ENCODE data around the gene FRY.

The FRY gene

DNA sequence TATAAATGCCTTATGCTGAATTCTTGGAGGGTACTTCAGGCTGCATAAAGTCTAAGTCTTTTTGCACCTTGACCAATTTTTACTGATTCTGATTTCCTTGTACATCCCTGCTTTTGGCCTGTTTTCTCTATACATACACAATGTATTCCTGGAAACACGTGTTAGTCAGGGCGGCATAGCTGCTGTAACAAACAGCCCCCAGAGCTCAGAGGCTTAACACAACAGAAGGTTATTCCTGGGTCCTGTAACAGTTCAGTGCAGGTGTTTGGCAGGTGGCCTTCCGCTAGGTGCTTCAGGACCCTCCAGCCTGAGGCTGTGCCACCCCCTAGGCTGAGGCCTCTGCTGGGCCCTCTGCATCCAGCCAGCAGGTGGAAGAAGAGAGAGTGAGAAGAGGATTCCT is 200.7 kb downstream of the FRY start:
- no peak for DNase-seq

DNA sequence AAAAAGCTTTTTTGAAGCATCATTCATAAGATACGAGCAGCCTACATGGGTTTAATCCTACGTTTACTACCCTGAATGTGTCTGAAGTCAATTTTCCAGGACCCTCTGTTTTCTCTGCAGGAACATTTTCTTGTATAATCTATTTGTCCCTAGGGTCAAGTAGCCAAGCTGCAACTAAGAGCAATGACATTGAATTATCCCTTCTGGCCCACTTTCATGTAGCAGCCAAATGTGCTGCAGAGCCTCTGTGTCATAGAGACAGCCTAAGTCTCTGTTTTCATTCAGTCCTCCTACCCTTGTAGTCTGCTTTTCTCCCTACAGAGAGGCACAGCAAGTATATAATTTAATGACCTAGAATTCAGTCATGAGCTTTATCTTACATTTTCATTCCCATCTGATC is 201.5 kb downstream of the FRY start:
- DNase-seq: no peak

GRCh38 chr13:32234914-32235313 is 203.3 kb downstream of the FRY start:
- DNase-seq: no peak

GRCh38 chr13:32237681-32238080 is 206.1 kb downstream of the FRY start:
- DNase-seq: no peak

DNA sequence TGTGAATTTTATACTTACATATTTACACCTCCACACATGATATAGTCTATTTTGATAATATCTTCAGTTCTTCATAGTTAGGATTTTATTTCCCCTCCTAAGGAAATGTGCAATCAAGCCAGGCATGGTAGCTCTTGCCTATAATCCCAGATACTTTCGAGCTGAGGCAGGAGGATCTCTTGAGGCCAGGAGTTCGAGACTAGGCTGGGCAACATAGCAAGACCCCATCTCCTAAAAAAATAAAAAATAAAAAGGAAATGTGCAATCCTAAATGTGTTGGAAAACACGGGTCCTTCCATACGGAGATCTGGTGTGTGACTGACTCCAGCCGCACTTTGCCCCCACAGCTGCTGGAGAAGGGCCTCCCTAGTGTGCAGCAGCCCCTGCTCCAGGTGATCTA is 212.1 kb downstream of the FRY start:
- DNase-seq: no peak

GRCh38 chr13:32245555-32245954 is 214.0 kb downstream of the FRY start:
- DNase-seq: no peak

- DNase-seq: no peak
These were observed 214.9 kb downstream of the FRY start for GRCh38 chr13:32246468-32246867.

DNA sequence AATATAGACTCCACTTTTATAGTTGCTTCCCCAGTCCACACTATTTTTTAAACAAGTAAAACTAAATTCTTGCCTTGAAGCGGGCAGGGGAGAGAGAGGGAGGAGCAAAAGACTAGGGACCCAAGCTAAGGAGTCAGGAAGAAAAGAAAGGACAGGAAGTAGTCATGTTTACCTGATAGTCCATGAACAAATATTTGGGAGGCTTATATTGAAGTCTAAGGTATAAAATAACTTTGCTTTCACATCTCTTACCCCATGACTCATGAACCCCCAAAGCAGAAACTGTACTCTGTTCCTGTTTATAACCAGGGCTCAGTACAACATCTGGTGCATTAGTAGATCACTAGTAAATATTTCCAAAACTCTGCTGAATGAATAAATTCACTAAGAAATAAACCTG is 216.3 kb downstream of the FRY start:
- no peak for DNase-seq

DNA sequence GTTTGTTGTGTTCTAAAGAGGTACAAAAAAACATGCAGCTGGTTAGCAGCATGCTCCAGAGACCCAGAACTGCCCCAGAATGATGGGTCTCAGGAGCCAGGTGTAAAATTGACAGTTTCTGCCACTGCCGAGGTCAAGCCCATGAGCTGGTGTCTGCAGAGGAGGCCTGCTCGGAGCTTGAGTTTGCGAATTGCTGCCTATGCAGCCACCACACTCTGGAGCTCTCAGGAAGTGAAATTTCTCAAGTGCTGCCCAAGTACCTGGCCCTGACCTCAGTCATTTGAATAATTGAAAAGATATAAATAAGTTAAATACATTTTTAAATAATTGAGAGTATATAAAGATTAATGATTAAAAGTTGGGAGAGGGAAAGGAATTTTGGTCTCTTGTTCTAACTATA is 217.2 kb downstream of the FRY start:
- DNase-seq: no peak

DNA sequence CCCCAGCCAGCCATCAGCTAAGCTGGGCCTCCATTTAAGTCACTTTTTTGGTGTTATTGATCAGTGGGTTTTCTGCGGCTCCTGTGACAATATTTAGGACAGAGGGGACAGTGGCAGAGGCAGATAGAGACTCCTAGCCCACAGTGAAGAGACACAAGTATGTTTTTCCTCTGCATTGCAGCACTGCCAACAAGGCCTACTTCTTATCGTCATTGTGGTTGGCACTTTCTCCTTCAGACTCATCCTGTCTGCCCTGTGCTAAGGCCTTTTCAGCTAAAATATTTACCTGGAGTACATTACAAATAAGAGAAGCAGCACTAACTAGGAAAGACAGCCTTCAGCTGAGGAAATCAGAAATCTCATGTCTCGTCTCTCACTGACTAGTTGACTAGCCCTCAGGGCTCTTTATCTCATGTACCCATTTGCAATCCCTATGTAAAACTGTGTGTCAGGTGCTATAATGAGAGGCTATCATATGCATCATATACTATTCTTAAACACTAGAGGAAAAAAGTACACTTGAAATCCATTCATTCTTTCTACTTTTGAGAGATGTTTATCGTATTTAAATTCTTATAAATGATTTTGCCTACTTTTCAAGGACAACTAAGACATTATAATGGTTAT is 221.4 kb downstream of the FRY start:
- no peak for DNase-seq

GRCh38 chr13:32253911-32254399 is 222.4 kb downstream of the FRY start:
- DNase-seq: no peak

DNA sequence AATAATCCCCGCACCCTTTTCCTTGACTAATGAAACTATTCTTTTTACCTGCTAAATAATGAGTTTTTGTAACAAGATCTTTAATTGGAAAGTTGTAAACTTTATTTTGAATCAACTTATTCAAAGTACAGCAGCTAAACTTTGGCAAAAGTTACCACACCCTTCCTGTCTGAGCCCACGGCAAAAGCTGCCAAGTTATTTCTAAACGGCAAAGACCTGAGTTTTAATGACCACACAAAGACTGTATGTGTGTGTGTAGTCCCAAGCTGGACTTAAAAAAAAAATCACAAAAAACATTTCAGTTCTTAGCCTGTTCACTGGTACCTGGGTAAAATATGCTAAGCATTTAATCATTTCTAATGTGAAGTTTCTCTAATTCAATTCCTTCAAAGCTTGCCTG is 222.8 kb downstream of the FRY start:
- DNase-seq: no peak

- DNase-seq: no peak
These were observed 223.5 kb downstream of the FRY start for GRCh38 chr13:32254916-32255723.

DNA sequence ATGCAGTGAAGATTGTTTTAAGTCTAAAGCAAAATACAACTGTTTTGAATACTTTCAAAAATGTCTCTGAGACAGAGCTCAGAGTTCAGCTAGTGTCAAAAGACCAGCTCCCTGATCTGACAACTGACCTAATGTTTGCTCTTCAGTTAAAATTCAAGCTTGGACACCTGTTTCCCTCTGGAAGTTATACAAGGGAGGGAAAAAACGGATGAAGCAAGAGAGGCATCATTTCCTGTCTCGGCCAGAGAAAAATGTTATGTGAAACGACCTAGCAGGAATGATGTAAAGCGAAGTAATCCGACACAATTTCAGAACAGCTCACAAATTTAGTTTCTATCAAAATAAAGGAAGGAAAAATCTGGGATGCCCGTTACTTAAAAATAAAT is 224.1 kb downstream of the FRY start:
- no peak for DNase-seq

- no peak for DNase-seq
These were observed 224.7 kb downstream of the FRY start for GRCh38 chr13:32256243-32256642.

DNA sequence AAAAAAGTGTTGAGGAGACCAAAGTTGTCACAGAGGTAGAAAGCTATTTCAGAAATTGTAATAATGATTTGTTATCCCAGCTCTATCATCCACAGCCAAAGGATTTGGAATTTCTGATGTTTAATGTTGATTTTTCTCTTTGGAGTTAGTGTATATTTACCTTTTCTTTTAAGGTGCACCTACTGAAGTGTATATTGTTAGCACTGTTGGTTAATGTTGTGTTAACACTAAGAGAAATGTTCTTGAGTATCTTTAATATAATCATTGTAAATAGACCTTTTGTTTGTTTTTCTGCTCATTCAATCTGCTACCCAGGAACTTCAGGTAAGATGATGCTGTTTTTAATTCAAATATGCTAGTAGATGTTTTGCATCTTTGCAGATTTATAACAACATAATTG is 226.1 kb downstream of the FRY start:
- no peak for DNase-seq

DNA sequence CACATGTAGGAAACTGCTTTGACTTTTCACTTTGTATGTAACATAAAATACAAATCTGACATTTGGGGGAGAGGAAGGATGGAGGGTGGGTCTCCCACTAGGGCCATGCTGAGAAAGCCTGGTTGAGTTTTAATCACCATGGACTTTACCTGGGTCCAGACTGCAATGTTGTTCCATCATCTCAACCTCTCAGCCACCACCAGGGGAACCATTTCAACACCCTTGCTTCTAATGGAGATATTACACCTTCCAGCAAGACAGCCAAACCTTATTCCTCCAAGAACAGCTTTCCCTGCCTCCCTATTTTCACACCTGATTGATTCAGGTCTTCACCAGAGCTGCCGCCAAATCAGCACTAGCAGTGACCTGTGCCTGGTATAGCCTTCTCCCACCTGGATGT is 227.5 kb downstream of the FRY start:
- no peak for DNase-seq

- no peak for DNase-seq
These were observed 230.0 kb downstream of the FRY start for GRCh38 chr13:32261567-32261966.

DNA sequence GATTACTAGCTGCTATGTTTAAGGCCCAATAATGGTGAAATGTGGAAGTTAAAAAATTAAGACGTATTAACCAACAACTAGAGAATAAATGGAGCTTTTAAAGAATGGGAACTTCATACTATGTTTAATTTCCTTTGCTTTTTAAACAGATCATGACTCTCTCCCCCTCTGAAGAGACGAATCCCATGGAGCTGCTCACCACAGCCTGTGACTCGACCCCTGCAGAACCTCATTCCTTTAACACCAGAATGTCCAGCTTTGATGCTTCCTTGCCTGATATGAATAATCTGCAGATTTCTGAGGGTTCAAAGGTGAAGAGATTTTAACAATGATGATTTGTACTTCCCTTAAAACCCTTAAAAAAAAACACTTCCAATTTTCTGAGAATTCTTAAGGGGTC is 230.6 kb downstream of the FRY start:
- DNase-seq: no peak

DNA sequence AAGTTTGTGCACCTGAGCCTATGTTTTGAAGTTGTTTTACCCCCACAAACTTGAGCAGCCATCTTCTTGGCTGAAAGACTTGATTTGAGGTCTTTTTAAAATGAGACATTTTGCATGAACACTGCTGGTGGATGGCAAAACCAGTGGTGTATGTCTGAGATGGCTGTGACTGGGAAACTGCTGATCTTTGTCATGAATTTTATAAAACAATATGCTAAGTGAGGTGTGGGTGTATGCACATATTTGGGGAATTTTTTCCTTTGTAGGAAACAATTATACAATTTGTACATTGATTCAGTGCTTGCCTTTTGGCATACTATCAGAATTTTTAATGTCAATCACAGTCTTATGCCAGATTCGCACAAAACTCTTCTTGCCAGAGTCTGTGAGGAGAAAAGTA is 231.0 kb downstream of the FRY start:
- DNase-seq: no peak

GRCh38 chr13:32264407-32264806 is 232.8 kb downstream of the FRY start:
- DNase-seq: no peak

- no peak for DNase-seq
These were observed 234.2 kb downstream of the FRY start for GRCh38 chr13:32265726-32266125.

DNA sequence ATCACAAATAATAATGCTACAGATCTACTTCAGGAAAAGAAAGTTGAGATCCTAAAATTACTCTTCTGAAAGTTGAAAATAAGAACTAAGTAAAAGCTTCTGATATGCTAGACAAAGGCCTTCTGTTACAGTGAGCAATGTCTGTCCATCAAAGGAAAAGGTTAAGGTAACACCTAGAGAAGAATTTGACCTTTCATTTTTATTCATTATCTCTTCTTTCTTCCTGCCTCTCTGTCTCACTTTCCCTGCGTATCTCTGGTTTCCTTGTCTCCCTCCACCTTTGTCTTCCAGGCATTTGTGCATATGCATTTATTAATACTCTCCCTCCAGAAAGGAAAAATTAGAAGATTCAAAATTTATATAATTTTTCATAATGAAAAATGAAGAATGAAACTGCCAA is 234.6 kb downstream of the FRY start:
- no peak for DNase-seq

GRCh38 chr13:32267836-32268439 is 236.4 kb downstream of the FRY start:
- no peak for DNase-seq

All from NK-92 treated with Interleukin-12 subunit alpha and Interleukin-12 subunit beta, amount 100 ng/mL, for 24 hours (cell line).